Mesodermal cell (in vitro differentiated cells): Measurements from ENCODE around the gene NHSL2.

Source experiments
- H3K27ac ChIP-seq: 2 replicates; pipeline ENCODE4 v1.7.0; 2013; ENCODE audit warnings: mild to moderate bottlenecking, low read depth, low read length, moderate library complexity; ENCODE audit not compliant: severe bottlenecking
- H3K36me3 ChIP-seq: 2 replicates; pipeline ENCODE4 v1.7.1; 2013; ENCODE audit warnings: mild to moderate bottlenecking, low read length, moderate library complexity; ENCODE audit not compliant: control insufficient read depth, insufficient read depth
- H3K4me1 ChIP-seq: one replicate; pipeline ENCODE4 v1.7.1; 2013; ENCODE audit warnings: mild to moderate bottlenecking, low read length; ENCODE audit not compliant: insufficient read depth, control insufficient read depth, poor library complexity, severe bottlenecking
- H3K4me3 ChIP-seq: 2 replicates; pipeline ENCODE4 v1.7.0; 2013; ENCODE audit warnings: low read length, control low read depth, mild to moderate bottlenecking; ENCODE audit not compliant: insufficient read depth, poor library complexity, severe bottlenecking; ENCODE audit errors: extremely low read depth
- H3K9me3 ChIP-seq: 2 replicates; pipeline ENCODE4 v1.7.1; 2013; ENCODE audit warnings: mild to moderate bottlenecking, low read length, moderate library complexity; ENCODE audit not compliant: control insufficient read depth
- WGBS, 2 experiments: methylation state at CpG; one replicate each; pipeline ENCODE4 v1.1.5; 2013; ENCODE audit warnings: missing lambda C conversion rate in 2 of 2; ENCODE audit not compliant: insufficient coverage in 2 of 2; 5-methylcytosine and 5-hydroxymethylcytosine counted together

The NHSL2 gene

DNA sequence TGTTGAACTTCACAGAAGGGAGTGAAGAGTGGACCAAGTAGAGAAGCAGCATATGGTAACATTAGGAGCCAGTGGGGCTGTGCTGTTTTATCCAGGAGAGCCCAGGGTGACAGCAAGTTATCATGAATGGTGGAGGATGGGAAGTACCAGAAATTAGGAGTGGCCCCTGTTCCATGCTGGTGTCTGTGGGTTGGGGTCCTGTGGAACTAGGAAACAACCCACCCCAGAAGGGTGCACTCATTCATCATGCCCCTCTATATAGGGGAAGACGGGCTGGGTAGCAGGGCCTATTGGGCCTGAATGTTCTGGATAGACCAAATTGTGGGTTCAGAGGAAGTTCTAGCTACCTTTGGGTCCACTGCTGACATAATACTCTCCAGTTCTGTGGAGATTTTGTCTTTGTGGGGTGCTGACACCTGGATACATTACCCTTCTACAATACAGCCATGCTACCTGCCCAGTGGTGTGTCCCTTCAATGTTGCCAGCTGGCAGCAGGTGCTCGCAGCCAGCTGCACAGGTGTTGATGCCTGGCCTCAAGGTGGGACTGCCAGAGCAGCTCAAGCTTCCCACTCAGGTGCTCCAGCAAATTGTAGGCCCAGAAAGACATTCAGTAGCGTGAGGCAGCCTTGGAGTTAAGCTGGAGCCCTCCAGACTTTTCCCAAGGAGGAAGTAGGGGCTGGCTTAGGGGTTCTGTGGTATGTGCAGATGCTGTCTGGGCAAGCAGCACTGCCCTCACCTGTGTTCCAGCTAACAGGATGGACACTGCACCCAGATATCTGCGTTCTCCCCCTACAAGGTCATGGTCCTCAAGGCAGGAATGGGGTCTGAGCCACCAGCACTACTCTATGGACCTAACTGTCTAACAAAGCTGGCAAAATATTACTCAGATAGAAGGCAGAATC lies 106.5 kb downstream of the NHSL2 start:
- peaks cover 3% of the 10 kb centered on the region for H3K36me3 ChIP-seq
- H3K4me1 ChIP-seq: no peaks in the 10 kb centered on the region
- 100% methylated on average over 1 of the region's 4 CpGs; no CpG with 5 or more reads in 1 of the 2 experiments for WGBS, 2 experiments
- no peak overlapping the region for H3K27ac ChIP-seq
- no peaks in the 10 kb centered on the region for H3K9me3 ChIP-seq
- H3K4me3 ChIP-seq: no peak overlapping the region

- H3K9me3 ChIP-seq: no peaks in the 10 kb centered on the region
- no peaks in the 10 kb centered on the region for H3K4me1 ChIP-seq
- H3K27ac ChIP-seq: peak overlapping the region; percentile 53
- 24 to 37% methylated on average over 7 to 14 of the region's 70 CpGs for WGBS, 2 experiments
- H3K36me3 ChIP-seq: peaks cover 9% of the 10 kb centered on the region
- peak overlapping the region; percentile 14 for H3K4me3 ChIP-seq
Observed at GRCh38 chrX:72018277-72019112, 107.8 kb downstream of the NHSL2 start.

GRCh38 chrX:72019487-72019886 lies 108.8 kb downstream of the NHSL2 start:
- Histone ChIP-seq H3K9me3 (no peaks in the 10 kb centered on the region), H3K27ac (no peak overlapping the region), H3K36me3 (peaks cover 9% of the 10 kb centered on the region), H3K4me3 (no peak overlapping the region), H3K4me1 (no peaks in the 10 kb centered on the region)
- 86 to 93% methylated on average over 2 to 3 of the region's 3 CpGs for WGBS, 2 experiments

DNA sequence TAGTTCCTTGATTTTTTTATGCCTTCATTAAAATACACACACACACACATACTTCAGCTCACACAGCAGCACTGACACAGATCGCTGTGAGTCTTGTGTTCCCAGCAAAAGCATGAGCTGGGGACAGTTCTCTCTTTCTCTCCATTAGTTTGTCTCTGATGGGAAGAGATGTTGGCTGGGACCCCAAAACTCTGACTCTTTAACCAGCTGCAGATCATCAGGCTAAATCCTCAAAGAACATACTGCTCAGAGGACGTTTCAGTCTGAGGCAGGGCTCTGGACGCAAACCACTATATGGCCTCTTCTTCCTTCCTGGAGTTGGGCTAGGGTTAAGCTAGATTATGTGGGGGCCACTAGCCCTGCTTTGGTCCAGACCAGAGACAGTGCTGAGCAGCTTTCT lies 109.6 kb downstream of the NHSL2 start:
- no peaks in the 10 kb centered on the region for H3K9me3 ChIP-seq
- no peak overlapping the region for H3K4me3 ChIP-seq

GRCh38 chrX:72020788-72021187 lies 110.1 kb downstream of the NHSL2 start:
- whole genome bisulfite sequencing, 2 experiments: no CpG with 5 or more reads among the region's 3 CpGs
- H3K9me3 ChIP-seq: no peaks in the 10 kb centered on the region
- no peak overlapping the region for H3K27ac ChIP-seq
- no peak overlapping the region for H3K4me3 ChIP-seq
- H3K36me3 ChIP-seq: peaks cover 9% of the 10 kb centered on the region
- no peaks in the 10 kb centered on the region for H3K4me1 ChIP-seq

More for the DNA sequence above, 109.6 kb downstream of the NHSL2 start:
- no peaks in the 10 kb centered on the region for H3K4me1 ChIP-seq
- H3K36me3 ChIP-seq: peaks cover 9% of the 10 kb centered on the region
- H3K27ac ChIP-seq: no peak overlapping the region
- WGBS, 2 experiments: no CpG with 5 or more reads among the region's 3 CpGs

DNA sequence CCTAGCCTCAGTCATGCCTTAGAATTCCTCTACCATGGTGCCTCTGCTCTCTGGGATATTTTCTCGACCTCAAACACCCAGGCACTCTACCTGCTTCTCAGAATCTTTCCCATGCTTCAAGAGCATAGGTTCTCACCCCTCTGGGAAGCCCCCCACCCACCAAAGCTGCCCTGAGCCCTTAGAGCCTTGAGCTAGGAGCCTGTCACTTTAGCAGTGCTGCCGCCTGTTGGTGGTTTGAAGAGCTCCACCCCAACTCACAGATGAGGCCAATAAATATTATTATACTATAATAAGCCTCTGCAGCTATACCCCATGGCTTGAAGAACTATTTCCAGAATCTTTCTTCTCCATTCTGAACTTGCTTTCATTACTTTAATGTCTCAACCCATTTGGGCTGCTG lies 111.3 kb downstream of the NHSL2 start:
- peaks cover 9% of the 10 kb centered on the region for H3K36me3 ChIP-seq
- H3K9me3 ChIP-seq: no peaks in the 10 kb centered on the region
- no CpG with 5 or more reads among the region's 2 CpGs for WGBS, 2 experiments
- no peak overlapping the region for H3K27ac ChIP-seq
- no peak overlapping the region for H3K4me3 ChIP-seq
- no peaks in the 10 kb centered on the region for H3K4me1 ChIP-seq

GRCh38 chrX:72023071-72023470 lies 112.4 kb downstream of the NHSL2 start:
- no peaks in the 10 kb centered on the region for H3K4me1 ChIP-seq
- no peak overlapping the region for H3K27ac ChIP-seq
- peaks cover 13% of the 10 kb centered on the region for H3K36me3 ChIP-seq
- no peaks in the 10 kb centered on the region for H3K9me3 ChIP-seq
- no peak overlapping the region for H3K4me3 ChIP-seq
- 95% methylated on average over 2 of the region's 2 CpGs; no CpG with 5 or more reads in 1 of the 2 experiments for WGBS, 2 experiments

DNA sequence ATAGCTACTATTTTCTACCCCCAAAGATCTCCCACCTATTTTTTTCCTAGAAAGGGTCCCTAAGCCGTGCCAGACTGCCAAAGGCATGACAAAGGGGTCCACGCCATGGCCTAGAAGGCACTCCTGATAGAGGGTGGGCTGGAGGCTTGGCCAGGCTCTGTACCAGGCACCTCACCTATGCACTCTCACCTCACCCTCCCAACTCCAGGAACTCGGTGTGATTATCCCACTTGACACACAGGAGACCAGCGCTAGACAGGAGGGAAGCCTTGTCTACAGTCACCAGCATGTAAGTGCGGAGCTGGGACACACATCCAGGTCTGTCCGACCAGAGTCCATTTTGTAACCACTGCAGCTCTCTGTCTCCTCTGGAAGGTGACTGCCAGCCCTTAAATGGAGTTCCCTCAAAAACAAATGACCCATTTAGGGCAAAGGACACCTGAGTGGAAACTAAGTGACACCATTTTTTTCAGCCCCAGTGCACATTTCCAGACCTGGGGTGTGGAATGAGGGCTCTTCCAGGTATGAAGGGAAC lies 114.7 kb downstream of the NHSL2 start:
- H3K9me3 ChIP-seq: no peaks in the 10 kb centered on the region
- H3K4me1 ChIP-seq: peaks cover 9% of the 10 kb centered on the region
- no peak overlapping the region for H3K4me3 ChIP-seq
- H3K27ac ChIP-seq: no peak overlapping the region
- 100% methylated on average over 1 of the region's 6 CpGs for WGBS, 2 experiments
- peaks cover 13% of the 10 kb centered on the region for H3K36me3 ChIP-seq

DNA sequence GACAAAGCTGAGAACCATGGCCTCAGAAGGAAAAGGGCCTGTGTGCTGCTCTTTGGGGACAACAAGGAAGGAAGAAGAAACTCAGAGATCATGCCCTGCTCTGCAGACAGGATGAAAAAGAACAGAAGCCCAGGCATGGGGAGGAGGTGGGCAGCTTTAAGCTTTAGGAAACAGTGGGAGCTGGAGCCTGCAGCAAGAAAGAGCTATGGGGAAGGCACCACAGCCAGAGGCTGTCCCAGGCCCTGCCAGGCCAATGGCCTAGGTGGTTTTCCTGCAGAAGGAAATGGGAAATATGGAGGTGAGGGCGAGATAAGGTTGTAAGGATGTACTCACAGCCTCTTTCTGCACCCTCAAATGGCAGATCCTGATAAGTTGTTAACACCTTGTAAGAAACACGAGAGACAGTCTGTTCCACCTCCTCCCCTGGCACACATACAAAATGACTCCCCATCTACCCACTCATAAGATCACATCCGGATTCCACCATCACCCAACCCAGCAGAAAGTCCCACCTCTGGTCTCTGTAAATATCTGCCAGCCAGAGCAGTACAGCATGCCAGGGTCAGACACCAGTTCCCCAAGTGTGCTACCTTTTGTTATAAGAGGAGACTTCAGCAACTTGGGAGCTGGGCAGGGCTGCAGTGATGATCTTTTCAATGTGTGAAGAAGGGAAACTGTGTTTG lies 115.8 kb downstream of the NHSL2 start:
- Histone ChIP-seq H3K4me3 (no peak overlapping the region), H3K27ac (no peak overlapping the region), H3K36me3 (peaks cover 10% of the 10 kb centered on the region), H3K4me1 (peaks cover 9% of the 10 kb centered on the region), H3K9me3 (no peaks in the 10 kb centered on the region)
- WGBS, 2 experiments: no CpG with 5 or more reads among the region's 3 CpGs
